Neural crest cell (in vitro differentiated cells): ENCODE results near the gene ATP1A1. TPM values are rescaled to one million over a fixed set of nuclear protein-coding genes. Genes with fewer than 3 reads are reported as not detected.

ENCODE experiments used
- DNase-seq: peaks from one replicate; pipeline ENCODE4 v3.0.0; 2021; ENCODE audit warnings: low read depth, mixed read lengths, low spot score
- H3K27ac Mint-ChIP-seq: one replicate; pipeline ENCODE4 v1.8.0; 2021; ENCODE audit warnings: mild to moderate bottlenecking, mixed read lengths; ENCODE audit not compliant: unreplicated experiment
- H3K27me3 Mint-ChIP-seq: 2 replicates; pipeline ENCODE4 v1.8.0; 2021; ENCODE audit warnings: low read depth, mild to moderate bottlenecking, mixed read lengths
- H3K36me3 Mint-ChIP-seq: 2 replicates; pipeline ENCODE4 v1.8.0; 2021; ENCODE audit warnings: low read depth, mild to moderate bottlenecking, mixed read lengths
- H3K4me1 Mint-ChIP-seq: 2 replicates; pipeline ENCODE4 v1.8.0; 2021; ENCODE audit warnings: mixed read lengths
- H3K4me3 Mint-ChIP-seq: one replicate; pipeline ENCODE4 v1.8.0; 2021; ENCODE audit warnings: mild to moderate bottlenecking, mixed read lengths
- H3K9me3 Mint-ChIP-seq: 2 replicates; pipeline ENCODE4 v1.8.0; 2021; ENCODE audit warnings: mixed read lengths
- CTCF ChIP-seq: fragments of 200-600 bp; sonication (generic); conservative IDR thresholded peaks from 2 replicates; pipeline ENCODE4 v1.5.0; 2021; ENCODE audit warnings: antibody characterized with exemption, mild to moderate bottlenecking
- total RNA-seq: library from RNA; stranded (reverse); gene quantifications from 2 replicates; pipeline ENCODE4 v1.2.1, GENCODE V29; 2021

ATP1A1 gene
- total RNA-seq, 1 donor from 2014 or later = 176 TPM

DNA sequence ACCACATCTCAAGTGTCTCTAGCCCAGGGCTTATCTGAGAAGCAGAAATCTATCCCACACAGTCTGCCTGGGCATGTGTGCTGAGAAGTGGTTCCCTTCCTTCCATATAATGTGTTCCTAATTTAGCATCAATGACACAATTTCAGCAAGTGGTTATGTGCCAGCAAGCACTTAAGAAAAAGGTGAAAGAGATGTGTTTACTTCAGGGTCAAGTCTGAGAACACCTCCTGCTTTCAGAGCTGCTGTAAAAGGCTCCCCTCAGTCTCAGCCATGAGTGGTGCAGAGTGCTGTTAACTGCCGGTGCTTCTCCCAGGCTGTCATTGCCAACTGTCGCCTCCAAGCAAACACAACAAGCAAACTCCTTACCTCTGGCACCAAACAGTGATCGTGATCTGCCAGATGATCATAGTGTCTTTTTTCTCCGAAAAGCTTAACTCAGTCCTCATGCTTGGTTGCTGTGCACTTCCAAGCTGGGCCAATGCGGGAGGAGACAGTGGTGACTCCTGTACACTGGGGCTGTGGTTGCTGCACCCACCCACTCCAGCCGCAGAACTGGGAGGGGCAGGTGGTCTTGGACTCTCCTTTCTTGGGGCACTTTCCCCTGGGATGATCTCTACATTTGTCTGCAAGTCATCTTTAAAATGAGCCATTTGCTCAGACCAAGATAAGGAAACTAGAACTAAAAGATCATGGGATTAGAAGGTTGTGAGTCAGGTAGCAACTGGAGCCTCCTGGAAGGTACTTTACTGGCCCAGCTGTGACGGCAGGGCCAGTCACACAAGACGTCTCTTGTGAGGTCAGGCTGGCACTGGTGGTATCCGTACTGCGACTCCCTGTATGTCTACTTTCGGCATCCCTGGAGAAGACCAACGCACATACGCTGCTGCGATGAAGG lies 32.4 kb downstream of the ATP1A1 start:
- Mint-ChIP-seq H3K27ac (no peak overlapping the region), H3K36me3 (peaks cover 35% of the 10 kb centered on the region), H3K9me3 (no peaks in the 10 kb centered on the region), H3K4me1 (no peaks in the 10 kb centered on the region), H3K4me3 (no peak overlapping the region), H3K27me3 (no peaks in the 10 kb centered on the region)
- TF ChIP-seq CTCF = no peak
- no peak for DNase-seq

GRCh38 chr1:116407033-116407432 lies 34.0 kb downstream of the ATP1A1 start:
- H3K9me3 Mint-ChIP-seq = no peaks in the 10 kb centered on the region
- no peaks in the 10 kb centered on the region for H3K4me1 Mint-ChIP-seq
- DNase-seq = no peak
- peak overlapping the region; percentile 11 for H3K4me3 Mint-ChIP-seq
- peak overlapping the region; percentile 53 for H3K27ac Mint-ChIP-seq
- no peak for TF ChIP-seq CTCF
- H3K36me3 Mint-ChIP-seq = peaks cover 28% of the 10 kb centered on the region
- no peaks in the 10 kb centered on the region for H3K27me3 Mint-ChIP-seq

- Mint-ChIP-seq H3K27me3 (no peaks in the 10 kb centered on the region), H3K36me3 (peaks cover 18% of the 10 kb centered on the region), H3K4me3 (no peak overlapping the region), H3K4me1 (no peaks in the 10 kb centered on the region), H3K9me3 (no peaks in the 10 kb centered on the region), H3K27ac (no peak overlapping the region)
- no peak for DNase-seq
- no peak for TF ChIP-seq CTCF
Observed at GRCh38 chr1:116408193-116408592, 35.1 kb downstream of the ATP1A1 start.

- Mint-ChIP-seq H3K4me1 (no peaks in the 10 kb centered on the region), H3K27me3 (no peaks in the 10 kb centered on the region), H3K4me3 (no peak overlapping the region), H3K36me3 (peaks cover 16% of the 10 kb centered on the region), H3K27ac (no peak overlapping the region), H3K9me3 (no peaks in the 10 kb centered on the region)
- no peak for TF ChIP-seq CTCF
- DNase-seq = no peak
Observed at GRCh38 chr1:116408803-116409720, 36.0 kb downstream of the ATP1A1 start.

- H3K4me1 Mint-ChIP-seq = peaks cover 2% of the 10 kb centered on the region
Observed at GRCh38 chr1:116409751-116410191, 36.7 kb downstream of the ATP1A1 start.

More at GRCh38 chr1:116409751-116410191, 36.7 kb downstream of the ATP1A1 start:
- H3K36me3 Mint-ChIP-seq = peaks cover 13% of the 10 kb centered on the region
- no peak overlapping the region for H3K27ac Mint-ChIP-seq
- DNase-seq = no peak
- no peaks in the 10 kb centered on the region for H3K27me3 Mint-ChIP-seq
- no peak for TF ChIP-seq CTCF
- no peaks in the 10 kb centered on the region for H3K9me3 Mint-ChIP-seq
- H3K4me3 Mint-ChIP-seq = no peak overlapping the region
